Measurements from ENCODE around the gene PLA2G4A.
A peak's percentile ranks its signal among the peaks of the same experiment; 100 is the strongest.

PLA2G4A gene

DNA sequence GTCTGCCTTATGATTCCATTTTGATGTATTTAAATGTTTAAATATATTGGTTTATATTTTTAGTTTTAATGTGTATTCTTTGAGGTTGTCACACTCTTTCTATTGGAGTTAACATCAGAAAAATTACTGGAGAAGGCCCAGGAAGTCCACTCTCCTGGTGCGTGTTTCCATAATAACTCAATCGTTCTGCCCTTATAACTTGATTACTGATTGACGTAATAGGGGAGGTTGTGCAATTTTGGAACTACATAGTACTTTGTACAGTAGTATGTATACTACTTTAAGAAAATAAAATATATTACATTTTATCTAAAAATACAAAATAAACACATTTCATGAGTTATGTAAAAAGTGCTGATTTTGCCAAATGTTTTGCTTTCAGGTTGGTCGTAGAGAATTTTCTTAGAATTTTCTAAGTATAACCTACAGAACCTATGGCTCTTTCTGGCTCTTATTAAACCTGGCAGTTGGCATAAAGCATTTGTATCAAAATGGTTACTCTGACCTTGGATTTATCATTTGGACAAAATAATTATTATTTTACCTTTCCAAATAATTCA lies 5.7 kb downstream of the PLA2G4A start:
- DNase-seq: no peak

DNA sequence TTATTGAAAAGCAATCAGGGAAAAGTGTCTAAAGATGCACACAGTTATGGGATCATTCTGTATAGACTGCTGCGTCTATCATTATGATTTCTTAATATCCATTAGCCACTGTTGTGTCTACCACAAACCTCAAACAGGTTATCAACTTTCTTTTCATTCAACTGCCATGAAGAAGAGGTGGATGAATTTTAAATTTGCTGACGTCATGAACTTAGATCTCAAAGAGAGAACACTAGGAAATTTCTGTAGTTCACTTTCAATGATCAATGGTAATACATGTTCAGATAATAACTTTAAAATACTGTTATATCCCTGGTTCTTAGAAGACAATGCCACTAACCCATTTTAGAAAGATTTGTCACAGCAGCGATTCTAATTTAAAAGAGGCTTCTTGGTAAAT lies 6.7 kb downstream of the PLA2G4A start:
- DNase-seq: no peak

DNA sequence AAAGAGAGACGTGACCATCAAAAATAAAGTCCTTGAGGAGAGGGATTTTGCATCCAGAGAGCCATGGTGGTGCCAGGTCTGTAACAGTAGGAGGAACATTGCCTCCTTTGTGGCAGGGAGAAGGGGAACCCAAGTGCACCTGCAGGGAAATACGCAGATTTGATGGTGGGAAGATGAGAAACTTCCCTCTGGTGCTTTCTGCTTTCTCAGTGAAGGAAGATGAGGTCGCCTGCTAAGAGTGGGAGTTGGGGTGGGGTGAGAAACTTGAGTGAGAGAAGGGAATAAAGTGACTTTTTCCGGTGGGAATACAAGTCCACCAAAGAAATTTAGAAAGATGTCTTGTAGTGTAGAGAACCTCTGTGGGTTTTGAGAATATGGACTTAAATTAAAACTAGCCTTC lies 9.1 kb downstream of the PLA2G4A start:
- DNase-seq: no peak

DNA sequence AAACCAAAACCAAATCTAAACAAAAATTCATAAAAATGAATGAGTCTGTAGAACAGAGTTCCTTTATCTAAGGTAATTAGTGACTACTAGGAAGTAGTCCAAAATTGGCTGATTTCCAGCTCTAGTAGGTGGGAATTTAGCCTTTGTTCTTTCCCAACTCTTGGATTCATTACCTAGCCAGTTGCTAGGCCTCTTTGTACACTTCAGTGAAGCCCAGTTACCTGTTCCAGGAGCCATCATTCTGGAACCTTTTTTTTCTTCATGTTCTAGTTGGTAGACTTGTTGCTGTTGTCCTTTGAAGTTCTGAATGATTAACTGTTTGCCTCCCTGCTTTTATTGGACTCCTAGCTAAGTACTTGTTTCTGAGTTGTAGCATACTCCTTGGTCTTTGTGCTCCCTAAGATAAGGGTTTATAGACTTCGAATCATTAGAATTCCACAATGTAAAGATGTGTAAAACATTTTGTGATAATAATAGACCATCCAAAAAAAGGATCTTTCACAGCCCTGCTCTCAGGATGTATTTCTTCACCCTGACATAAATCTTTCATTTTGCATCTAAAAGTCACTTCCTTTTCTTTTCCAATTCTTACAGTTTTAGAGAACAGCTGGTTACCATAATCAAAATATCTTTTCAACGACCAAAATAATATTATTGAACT lies 9.8 kb downstream of the PLA2G4A start:
- no peak for DNase-seq

DNA sequence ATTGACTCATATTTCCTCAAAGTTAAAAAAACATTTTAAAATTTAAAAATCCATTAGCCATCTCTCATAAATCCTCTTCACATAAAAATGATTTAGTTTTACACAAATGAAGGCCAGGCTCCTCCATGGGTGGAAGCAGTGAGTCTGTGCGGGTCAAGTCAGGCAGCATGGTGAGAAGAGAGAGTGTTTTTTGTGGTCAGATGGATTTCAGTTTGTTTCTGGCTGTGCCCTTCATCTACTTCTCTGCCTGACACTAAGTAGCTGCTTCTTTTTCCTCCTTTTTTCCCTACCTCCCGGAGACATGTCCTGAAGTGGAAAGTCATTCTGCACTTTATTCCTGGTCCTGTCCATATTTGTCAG lies 10.3 kb downstream of the PLA2G4A start:
- no peak for DNase-seq

DNA sequence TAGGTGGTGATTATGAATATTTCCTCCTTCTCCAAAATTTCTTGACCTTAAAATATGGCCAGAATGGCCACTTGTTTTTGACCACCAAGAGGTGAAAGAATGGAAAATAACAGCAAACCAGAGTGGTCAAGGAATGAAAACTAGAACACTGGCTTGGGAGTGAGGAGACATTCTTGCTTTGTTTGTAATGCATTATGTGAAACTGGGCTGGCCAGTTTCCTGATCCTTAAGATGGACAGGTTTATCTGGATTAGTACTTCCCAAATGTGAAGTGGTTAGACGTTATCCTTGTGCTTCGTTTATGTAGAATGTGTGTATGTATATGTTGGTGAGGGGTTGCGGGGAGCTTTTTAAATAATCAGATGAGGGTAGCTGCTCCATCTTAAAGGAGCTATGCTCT lies 12.8 kb downstream of the PLA2G4A start:
- no peak for DNase-seq

DNA sequence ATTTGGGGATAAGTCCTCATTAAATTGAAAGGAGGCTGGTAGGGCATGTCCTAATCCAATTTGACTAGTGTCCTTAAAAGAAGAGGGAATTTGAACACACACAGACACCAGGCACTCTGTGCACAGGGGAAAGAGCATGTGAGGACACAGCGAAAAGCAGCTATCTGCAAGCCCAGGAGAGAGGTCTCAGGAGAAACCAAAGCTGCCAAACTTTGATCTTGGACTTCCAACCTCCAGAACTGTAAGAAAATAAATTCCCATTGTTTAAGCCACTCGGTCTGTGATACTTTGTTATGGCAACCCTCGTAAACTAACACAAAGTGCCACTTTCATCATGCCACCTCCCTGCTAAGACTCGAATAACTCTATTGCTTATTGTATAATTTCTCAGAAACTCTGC lies 13.8 kb downstream of the PLA2G4A start:
- no peak for DNase-seq

DNA sequence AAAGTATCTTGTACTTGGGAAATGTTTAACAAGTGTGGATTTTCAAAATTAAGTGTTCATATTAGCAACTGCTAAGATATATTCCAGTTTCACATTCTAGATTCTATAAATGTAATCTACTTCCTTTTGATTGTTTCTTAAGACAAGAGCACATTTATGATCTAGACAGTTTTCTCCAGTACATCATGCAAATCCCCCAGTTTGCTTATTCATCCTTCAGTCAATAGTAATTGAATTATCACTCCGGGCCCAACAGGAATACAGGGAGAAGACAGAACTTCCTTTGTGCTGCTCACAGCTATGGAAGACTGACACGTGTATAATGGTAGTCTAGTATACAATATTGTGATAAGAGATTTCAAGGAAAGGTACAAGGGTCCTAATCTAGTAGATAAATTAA lies 14.5 kb downstream of the PLA2G4A start:
- no peak for DNase-seq

DNA sequence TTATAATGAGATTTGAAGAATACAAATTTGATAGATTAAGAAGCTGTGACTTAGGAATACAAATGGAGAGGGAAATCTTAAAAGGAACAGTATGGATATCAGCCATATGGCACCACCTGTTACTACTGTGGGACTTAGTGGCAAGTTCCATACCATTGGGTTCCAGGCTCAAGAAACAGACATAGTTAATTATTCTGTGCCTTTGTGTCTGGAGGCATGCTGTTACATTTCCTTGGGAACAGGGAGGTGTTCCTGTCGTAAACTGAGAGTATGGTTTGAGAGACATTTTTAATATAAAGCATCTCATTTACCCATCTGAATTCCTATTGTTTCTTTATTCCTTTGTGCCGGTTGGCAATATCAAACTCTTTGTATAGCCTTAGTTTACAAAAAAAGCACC lies 15.2 kb downstream of the PLA2G4A start:
- no peak for DNase-seq

DNA sequence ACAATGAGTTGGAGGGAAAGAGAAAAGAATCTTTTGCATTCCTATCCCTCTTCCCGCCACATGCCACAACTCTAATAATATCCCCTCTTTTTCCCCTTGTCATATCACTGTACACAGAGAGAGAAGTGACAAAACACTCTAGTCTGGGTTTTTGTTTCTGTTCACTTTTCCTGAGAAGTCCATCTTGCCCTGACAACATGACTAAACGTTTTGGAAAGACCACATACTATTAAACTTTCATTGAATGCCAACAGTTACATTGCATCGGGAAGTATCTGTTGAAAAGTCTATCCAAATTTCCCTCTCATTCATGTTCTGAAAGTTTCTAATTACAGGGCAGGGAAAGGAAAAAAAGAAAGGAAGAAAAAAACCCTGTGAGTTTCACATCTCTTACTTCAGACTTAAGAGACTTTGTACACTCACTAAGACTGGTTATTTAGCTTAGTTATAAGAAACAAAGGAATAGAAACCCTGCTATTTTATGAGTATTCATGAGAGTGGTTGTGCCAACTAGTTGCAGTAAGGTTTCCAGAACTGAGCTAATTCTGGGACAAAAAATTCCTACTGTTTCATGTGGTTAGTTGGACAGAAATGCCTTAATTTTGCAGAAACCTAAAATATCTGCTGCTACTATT lies 16.9 kb downstream of the PLA2G4A start:
- DNase-seq: no peak

DNA sequence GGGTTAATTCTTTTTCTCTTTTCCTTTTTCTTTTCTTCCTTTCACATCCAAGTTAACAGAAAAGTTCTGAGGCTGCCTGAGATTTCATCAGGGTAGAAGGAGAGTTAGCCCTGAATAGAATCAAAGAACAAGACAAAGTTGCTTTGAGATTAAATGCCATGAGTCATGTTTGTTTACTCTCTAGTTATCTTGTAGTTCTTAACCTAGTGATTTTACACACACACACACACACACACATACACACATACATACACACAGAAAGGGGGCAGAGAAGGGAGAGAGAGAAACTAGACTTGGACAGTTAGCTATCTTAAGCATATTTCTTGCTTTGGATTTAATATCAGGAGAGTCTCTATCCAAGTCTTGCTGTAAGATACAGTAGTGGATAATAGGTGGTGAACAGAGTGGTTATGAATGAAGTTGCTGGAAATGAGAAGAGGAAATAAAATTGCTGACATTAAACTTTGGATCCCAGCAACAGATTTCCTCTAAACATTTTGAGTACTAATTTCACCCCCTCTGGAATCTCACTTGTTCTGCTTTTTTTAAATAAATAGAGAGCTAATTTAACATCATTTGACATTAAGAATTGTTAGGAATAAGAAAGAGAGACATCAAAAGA lies 19.9 kb downstream of the PLA2G4A start:
- no peak for DNase-seq

DNA sequence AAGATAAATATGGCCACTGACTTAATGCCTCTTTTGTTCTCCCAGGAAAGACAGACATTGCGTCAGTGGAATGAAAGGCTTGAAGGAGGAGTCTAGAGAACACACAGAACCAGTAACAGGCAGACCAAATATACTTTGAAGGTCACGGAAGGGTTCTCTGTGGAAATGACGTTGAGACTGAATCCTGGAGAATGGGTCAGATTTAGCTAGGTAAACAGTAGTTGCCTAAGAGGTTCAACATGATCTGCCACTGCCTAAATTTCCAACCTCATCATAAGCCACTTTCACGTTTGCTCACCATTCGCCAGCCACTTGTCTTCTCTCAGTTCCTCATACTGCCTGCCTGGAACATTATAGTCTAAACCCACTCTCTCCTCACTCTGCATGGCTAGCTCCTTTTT lies 20.5 kb downstream of the PLA2G4A start:
- DNase-seq: peak in 1 of 2 donors; percentile 13

DNA sequence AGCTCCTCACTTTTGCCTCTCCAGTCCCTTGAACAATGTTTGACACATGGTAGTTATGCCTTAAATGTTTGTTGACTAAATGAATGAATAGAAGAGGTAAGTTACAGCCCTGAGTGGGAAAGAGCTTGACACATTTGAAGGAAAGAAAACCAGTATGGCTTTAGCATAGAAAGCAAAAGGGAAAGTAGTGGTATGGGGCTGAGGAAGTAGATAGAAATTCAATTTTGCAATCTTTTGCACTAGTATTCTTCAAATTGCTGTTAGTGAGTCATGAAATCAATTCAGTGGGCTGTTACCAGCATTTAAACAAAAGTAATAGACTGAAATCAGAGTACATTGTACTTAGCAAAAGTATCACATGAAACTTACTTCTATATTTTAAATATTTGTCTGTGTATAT lies 21.1 kb downstream of the PLA2G4A start:
- DNase-seq: no peak

DNA sequence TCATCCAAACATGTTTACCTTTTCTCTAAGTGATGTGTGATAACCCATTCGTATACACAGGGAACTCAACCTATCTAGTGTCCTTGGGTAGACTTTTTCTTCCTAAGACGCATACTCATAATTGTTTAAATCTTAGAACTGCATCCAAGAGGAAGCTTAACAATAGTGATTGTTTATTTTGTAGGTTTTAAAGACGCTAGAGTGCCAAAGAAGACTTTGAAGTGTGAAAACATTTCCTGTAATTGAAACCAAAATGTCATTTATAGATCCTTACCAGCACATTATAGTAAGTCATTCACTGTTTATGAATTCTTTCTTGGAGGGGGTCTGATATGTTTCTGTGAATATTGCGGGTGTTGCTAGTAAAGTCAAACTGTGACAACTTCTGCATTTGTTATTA lies 25.4 kb downstream of the PLA2G4A start:
- DNase-seq: no peak

DNA sequence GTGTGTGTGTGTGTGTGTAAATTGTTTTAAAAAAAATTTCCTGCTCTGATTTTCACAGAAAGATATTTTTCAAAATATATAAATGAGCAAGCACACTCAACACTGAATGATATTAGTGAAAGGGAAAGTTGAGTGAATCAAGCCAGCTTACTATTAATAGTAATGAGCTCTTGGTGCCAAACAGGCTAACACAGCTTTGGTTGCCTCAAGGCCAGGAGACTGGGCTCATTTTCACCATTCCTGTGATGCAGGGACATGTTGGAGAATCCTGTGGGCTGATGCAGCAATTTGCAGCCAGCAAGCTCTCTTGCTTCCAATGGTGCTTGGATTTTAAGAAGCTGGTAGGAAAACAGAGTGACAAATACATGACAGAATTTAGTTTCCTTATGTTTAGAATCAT lies 30.2 kb downstream of the PLA2G4A start:
- DNase-seq: no peak

DNA sequence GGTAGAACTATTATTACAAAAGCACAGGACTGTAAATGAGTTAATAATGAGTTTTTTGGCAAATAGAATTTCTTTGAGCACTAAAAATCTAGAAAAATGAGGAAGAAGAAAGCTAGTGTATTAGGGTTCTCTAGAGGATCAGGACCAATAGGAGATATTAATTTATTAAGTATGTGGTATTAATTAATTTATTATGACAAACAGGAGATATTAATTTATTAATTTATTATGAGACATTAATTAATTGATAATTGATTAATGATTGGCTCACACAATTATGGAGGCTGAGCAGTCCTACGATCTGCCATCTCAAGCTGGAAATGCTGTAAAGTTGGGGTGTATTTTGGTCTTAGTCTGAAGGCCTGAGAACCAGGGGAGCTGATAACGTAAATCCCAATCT lies 31.2 kb downstream of the PLA2G4A start:
- no peak for DNase-seq

DNA sequence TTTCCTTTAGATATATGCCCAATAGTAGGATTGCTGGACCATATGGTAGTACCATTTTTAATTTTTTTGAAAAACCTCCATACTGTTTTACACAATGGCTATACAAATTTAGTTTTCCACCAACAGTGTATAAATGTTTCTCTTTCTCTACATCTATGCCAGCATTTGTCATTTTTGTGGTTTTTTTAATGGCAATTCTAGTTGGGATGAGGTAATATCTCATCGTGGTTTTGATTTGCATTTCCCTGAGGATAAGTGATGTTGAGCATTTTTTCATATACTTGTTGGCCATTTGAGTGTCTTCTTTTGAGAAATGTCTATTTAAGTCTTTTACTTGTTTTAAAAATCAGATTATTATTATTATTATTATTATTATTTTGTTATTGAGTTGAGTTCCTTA lies 35.5 kb downstream of the PLA2G4A start:
- no peak for DNase-seq

DNA sequence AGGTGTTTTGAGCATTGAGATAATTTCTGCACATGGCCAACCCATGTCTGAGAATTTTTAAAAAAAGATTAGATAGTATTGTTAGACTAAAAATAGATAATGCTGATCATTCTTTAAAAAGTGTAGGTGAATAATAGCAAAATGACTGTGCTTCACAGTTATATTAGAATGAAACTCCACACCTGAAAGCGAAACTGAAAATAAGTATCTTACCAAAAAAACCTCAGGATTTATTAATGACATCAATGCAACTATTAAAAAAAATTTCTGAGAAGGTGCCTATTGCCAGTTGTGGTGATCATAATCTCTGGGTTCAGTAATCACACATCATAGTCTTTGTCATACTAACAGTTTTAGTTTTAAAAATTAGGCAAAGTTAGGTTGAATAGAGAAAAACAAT lies 36.5 kb downstream of the PLA2G4A start:
- no peak for DNase-seq

DNA sequence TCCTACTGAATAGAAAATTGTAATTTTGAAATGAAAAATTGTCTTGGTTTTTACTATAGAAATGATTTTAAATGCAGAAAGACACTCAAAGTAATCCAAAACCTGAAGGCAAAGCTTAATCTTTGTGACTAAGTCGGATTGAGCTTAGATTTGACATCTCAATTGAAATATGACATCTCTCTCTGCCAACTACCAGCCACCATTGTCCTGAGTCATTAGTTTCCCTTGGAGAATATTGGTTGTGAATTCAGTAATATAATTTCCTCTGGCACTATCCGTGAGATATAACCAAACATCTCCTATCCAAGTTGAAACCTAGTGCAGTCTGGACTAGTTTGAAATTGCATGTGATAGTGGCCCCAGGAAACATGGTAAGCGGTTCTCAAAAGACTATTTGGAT lies 37.1 kb downstream of the PLA2G4A start:
- DNase-seq: no peak

DNA sequence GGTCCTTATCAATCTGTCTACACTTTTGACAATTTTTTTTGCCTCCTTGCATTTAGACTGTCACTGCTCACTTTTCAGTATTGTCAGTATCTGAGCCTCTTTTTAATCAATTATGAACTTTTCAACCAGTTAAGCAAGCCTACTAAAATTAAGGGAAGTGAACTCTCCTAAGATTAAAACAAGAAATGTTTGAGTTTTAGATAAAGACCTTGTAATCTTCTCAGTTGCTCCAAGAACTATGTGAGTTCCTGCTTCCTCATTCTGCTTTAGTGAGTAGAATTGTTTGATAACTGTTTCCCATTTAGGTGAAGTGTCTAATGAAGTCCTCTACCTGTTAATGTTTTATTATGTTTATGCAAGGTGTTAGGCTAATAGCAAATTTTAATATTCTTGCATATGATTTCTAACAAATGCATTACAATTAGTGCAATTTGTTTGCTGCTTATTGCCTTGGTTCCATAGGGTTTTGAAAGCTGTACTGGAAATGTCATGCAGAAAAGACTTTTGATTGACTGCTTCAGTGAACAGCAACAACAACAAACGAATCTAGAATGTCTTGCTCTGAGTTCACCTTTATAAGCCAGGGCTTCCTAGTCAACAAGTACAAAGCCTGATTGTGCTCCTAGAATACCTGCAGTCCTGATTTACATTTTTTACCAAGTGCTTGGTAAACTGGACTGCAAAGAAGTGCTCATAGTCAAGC lies 40.9 kb downstream of the PLA2G4A start:
- no peak for DNase-seq

DNA sequence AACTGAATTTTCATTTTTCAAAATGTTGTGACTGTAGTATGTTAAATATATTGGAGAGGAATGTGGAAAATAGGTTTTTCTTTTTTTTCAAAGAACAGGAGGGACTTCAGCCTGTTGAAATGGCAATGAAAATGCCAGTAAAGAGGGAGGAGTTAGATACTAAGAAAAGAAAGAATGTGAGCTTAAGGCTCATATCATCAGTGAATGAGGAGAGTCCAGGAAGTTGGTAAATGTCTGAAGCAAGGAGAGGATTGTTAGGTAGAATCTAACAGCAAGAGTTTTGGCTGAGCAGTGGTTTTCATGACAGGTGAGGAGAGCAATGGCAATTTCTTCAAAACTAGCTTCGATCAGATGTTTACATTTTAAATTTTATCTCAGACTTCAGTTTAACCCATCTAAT lies 43.0 kb downstream of the PLA2G4A start:
- DNase-seq: no peak

DNA sequence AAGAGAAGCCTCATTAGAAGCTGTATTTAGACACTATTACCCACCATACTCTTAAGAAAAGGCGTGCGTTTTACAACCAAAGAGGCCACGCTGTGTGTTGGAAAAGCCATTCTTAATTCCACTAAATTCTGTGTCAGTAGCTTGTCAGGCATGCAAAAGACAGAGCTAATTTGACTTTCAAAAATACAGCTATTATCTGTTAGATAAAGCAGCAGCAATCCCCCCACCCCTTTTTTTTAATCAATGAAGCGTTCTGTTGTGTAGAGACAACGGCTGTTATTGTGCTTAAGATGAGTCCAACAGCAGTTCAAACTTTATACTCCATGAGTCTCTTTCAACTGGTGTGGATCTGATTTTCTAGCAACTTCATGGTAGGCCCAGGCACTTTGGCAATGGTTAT lies 43.5 kb downstream of the PLA2G4A start:
- DNase-seq: no peak

DNA sequence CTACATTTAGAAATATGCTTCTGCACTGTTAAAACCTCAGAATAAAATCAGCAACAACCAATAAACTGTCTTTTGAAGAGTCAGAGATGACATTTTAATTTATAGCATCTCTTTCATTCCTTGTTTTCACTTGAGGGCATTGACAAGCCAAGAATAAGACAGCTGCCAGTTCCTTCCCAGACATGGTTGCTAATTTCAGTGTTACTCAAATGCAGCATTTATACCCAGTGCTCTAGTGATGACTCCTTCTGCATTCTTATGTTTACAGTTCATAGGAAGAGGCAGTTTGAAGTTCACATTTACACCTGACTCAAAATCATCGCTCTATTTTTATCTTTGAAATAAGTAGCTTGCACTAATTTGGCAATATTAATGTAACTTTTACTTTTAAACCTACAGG lies 44.9 kb downstream of the PLA2G4A start:
- no peak for DNase-seq

All from hippocampal formation (tissue), 2 donors.